Activated CD8-positive, alpha-beta memory T cell treated with anti-CD3 and anti-CD28 coated beads for 24 hours (primary cell): ENCODE measurements around the gene ZEB2.

Source experiments
- DNase-seq: peaks from one replicate; pipeline ENCODE4 v3.0.0-alpha.2; 2020

Gene ZEB2

GRCh38 chr2:144493027-144493809 lies 26.7 kb downstream of the ZEB2 start:
- DNase-seq, result no peak

GRCh38 chr2:144490857-144491256 lies 29.1 kb downstream of the ZEB2 start:
- no peak for DNase-seq

GRCh38 chr2:144490017-144490416 lies 29.9 kb downstream of the ZEB2 start:
- no peak for DNase-seq

- no peak for DNase-seq
Measured at GRCh38 chr2:144489315-144489916, 30.5 kb downstream of the ZEB2 start.

GRCh38 chr2:144484201-144484948 lies 35.5 kb downstream of the ZEB2 start:
- DNase-seq, result no peak

GRCh38 chr2:144481666-144482065 lies 38.3 kb downstream of the ZEB2 start:
- no peak for DNase-seq

GRCh38 chr2:144481109-144481508 lies 38.8 kb downstream of the ZEB2 start:
- DNase-seq, result no peak

GRCh38 chr2:144480285-144480684 lies 39.6 kb downstream of the ZEB2 start:
- no peak for DNase-seq

GRCh38 chr2:144479659-144480058 lies 40.3 kb downstream of the ZEB2 start:
- no peak for DNase-seq

GRCh38 chr2:144479138-144479537 lies 40.8 kb downstream of the ZEB2 start:
- no peak for DNase-seq

GRCh38 chr2:144477957-144478311 lies 42.0 kb downstream of the ZEB2 start:
- DNase-seq, result no peak

GRCh38 chr2:144477281-144477956 lies 42.5 kb downstream of the ZEB2 start:
- DNase-seq, result no peak

- no peak for DNase-seq
Measured at GRCh38 chr2:144476682-144477081, 43.2 kb downstream of the ZEB2 start.

GRCh38 chr2:144475569-144476275 lies 44.2 kb downstream of the ZEB2 start:
- DNase-seq, result no peak

GRCh38 chr2:144475044-144475443 lies 44.9 kb downstream of the ZEB2 start:
- DNase-seq, result no peak

GRCh38 chr2:144474017-144474416 lies 45.9 kb downstream of the ZEB2 start:
- DNase-seq, result no peak

- no peak for DNase-seq
Measured at GRCh38 chr2:144472911-144473310, 47.0 kb downstream of the ZEB2 start.

GRCh38 chr2:144472046-144472412 lies 47.9 kb downstream of the ZEB2 start:
- no peak for DNase-seq

- DNase-seq, result no peak
Measured at GRCh38 chr2:144471305-144472045, 48.4 kb downstream of the ZEB2 start.

GRCh38 chr2:144470816-144471215 lies 49.1 kb downstream of the ZEB2 start:
- DNase-seq, result no peak

- DNase-seq, result no peak
Measured at GRCh38 chr2:144470334-144470733, 49.6 kb downstream of the ZEB2 start.

- no peak for DNase-seq
Measured at GRCh38 chr2:144469798-144470197, 50.1 kb downstream of the ZEB2 start.
